Left lung (tissue), 10 donors: ENCODE data around the gene RAET1L. TPM values are rescaled to one million over a fixed set of nuclear protein-coding genes. Genes with fewer than 3 reads are reported as not detected.
A peak's percentile ranks its signal among the peaks of the same experiment; 100 is the strongest.

Source experiments
- ATAC-seq: fragments of 200-7000 bp; cut with Tn5 transposase; one replicate; pipeline ENCODE4 v1.9.1; 2020; ENCODE audit warnings: moderate library complexity
- DNase-seq, 4 donors: peaks; one replicate each; pipeline ENCODE4 v3.0.0-alpha.2; 2013 to 2020
- H3K27ac ChIP-seq, 2 donors: fragments of 200-600 bp; sonication (generic) in 1 of 2; one replicate each; pipeline versions ENCODE4 v1.5.0 to v1.8.0; 2020 to 2021
- H3K27me3 ChIP-seq, 2 donors: fragments of 200-600 bp; sonication (generic) in 1 of 2; one replicate each; pipeline versions ENCODE4 v1.5.0 to v1.8.0; 2020 to 2021
- H3K36me3 ChIP-seq, 2 donors: fragments of 200-600 bp; sonication (generic) in 1 of 2; one replicate each; pipeline versions ENCODE4 v1.5.0 to v1.8.0; 2020 to 2021
- H3K4me1 ChIP-seq, 2 donors: fragments of 200-600 bp; one replicate each; pipeline ENCODE4 v1.8.0; 2021
- H3K4me3 ChIP-seq, 2 donors: fragments of 200-600 bp; sonication (generic) in 1 of 2; one replicate each; pipeline versions ENCODE4 v1.5.0 to v1.8.0; 2020 to 2021; ENCODE audit warnings: mild to moderate bottlenecking in 1 of 2
- H3K9me3 ChIP-seq, 2 donors: fragments of 200-600 bp; sonication (generic) in 1 of 2; one replicate each; pipeline versions ENCODE4 v1.5.0 to v1.8.0; 2020 to 2021
- CTCF ChIP-seq, 2 donors: fragments of 200-600 bp; sonication (generic) in 1 of 2; IDR thresholded peaks; one replicate each; pipeline versions ENCODE4 v1.5.0 to v1.8.0; 2021; ENCODE audit warnings: antibody characterized with exemption in 2 of 2
- intact Hi-C, 2 donors: fragments of 100-400 bp; cut with DNase I; formaldehyde crosslinking; loops; one replicate each; pipeline versions ENCODE4 v1.11.2 to v1.14.2; 2022
- polyA plus RNA-seq, 6 donors: library from polyadenylated mRNA; unstranded; fragments of 120-200 nt; gene quantifications; one replicate each; pipeline ENCODE4 v1.2.1, GENCODE V29; 2013; ENCODE audit not compliant: insufficient read length in 6 of 6
- total RNA-seq, 2 donors: library from RNA; stranded (reverse); fragmentation: NEBNext Ultra II Directional; extraction: Animal tissue kit (Norgen Biotek cat#: 25700); gene quantifications; one replicate each; pipeline ENCODE4 v1.2.1, GENCODE V29; 2021
- donor health status: DM: no; HTN: yes; CAD: no.
- donor health status: DM: no; HTN: no; CAD: no.

RAET1L gene
- total and polyA plus RNA-seq, 8 donors = 0.15 to 0.58 (median 0.17) TPM; not detected in 5

- H3K4me1 ChIP-seq = no peaks in the 10 kb centered on the region
- DNase-seq (no peak), ATAC-seq (no peak)
- intact Hi-C loops = no loop called here
- H3K4me3 ChIP-seq = no peak overlapping the region
- no peaks in the 10 kb centered on the region for H3K36me3 ChIP-seq
- no peaks in the 10 kb centered on the region for H3K9me3 ChIP-seq
- peaks cover 7 to 26% of the 10 kb centered on the region in 2 donors for H3K27me3 ChIP-seq
- H3K27ac ChIP-seq = no peak overlapping the region
- TF ChIP-seq CTCF (IDR thresholded peaks at IDR 0.05) = no peak
Measured at GRCh38 chr6:150044621-150045145, 19.4 kb upstream of the RAET1L start.

GRCh38 chr6:150043501-150044412 lies 18.4 kb upstream of the RAET1L start:
- Histone ChIP-seq H3K27me3 (peaks cover 16 to 35% of the 10 kb centered on the region in 2 donors), H3K9me3 (no peaks in the 10 kb centered on the region), H3K27ac (no peak overlapping the region), H3K4me3 (no peak overlapping the region), H3K4me1 (no peaks in the 10 kb centered on the region), H3K36me3 (no peaks in the 10 kb centered on the region)
- no peak for ATAC-seq
- no peak for DNase-seq
- intact Hi-C loops = no loop called here
- no peak for TF ChIP-seq CTCF (IDR thresholded peaks at IDR 0.05)

GRCh38 chr6:150043096-150043495 lies 17.8 kb upstream of the RAET1L start:
- no peak for ATAC-seq
- no peak overlapping the region for H3K27ac ChIP-seq
- H3K9me3 ChIP-seq = no peaks in the 10 kb centered on the region
- no peak for TF ChIP-seq CTCF (IDR thresholded peaks at IDR 0.05)
- peak in 1 of 4 donors; percentile 77 for DNase-seq
- intact Hi-C loops = no loop called here
- H3K4me3 ChIP-seq = no peak overlapping the region
- H3K36me3 ChIP-seq = no peaks in the 10 kb centered on the region
- H3K4me1 ChIP-seq = peaks cover under 1% of the 10 kb centered on the region in 2 donors
- peaks cover 23 to 42% of the 10 kb centered on the region in 2 donors for H3K27me3 ChIP-seq

GRCh38 chr6:150038202-150039062 lies 13.1 kb upstream of the RAET1L start:
- Histone ChIP-seq H3K36me3 (no peaks in the 10 kb centered on the region), H3K4me1 (peaks cover 9% of the 10 kb centered on the region in 2 donors), H3K27ac (no peak overlapping the region), H3K9me3 (no peaks in the 10 kb centered on the region), H3K27me3 (peaks cover 50 to 77% of the 10 kb centered on the region in 2 donors), H3K4me3 (no peak overlapping the region)
- intact Hi-C loops = no loop called here
- TF ChIP-seq CTCF (IDR thresholded peaks at IDR 0.05) = no peak
- DNase-seq (no peak), ATAC-seq (peak; percentile 67)
